OCI-LY3 (cell line): ENCODE results near the gene PXDC1.
"Not testable (repeated sequence)": the region's sequence is repeated elsewhere in the genome, so short reads cannot be mapped to it uniquely, and the experiment has no call there.

ENCODE experiments used
- H2AFZ ChIP-seq: fragments of 200-600, 300-600 bp; shearing (Covaris generic); 2 replicates; pipeline ENCODE4 v1.6.0; 2014; ENCODE audit warnings: antibody characterized with exemption, low read depth, low read length
- H3K27ac ChIP-seq: fragments of 200-600, 300-600 bp; sonication (generic); 2 replicates; pipeline ENCODE4 v1.5.1; 2014; ENCODE audit warnings: mild to moderate bottlenecking, low read length, moderate library complexity, mixed read lengths
- H3K27me3 ChIP-seq: fragments of 200-600, 300-600 bp; sonication (generic); 2 replicates; pipeline ENCODE4 v1.6.1; 2014; ENCODE audit warnings: low read depth, low read length, mixed read lengths
- H3K36me3 ChIP-seq: fragments of 200-600, 300-600 bp; sonication (generic); replicated peaks from 2 replicates; pipeline ENCODE3; 2014; ENCODE audit warnings: low read depth, low read length, mixed read lengths
- H3K4me1 ChIP-seq: fragments of 300-600, 200-600 bp; sonication (generic); 2 replicates; pipeline ENCODE4 v1.6.1; 2014; ENCODE audit warnings: low read length, mixed read lengths
- H3K4me2 ChIP-seq: fragments of 200-600, 300-600 bp; sonication (generic); 2 replicates; pipeline ENCODE4 v1.6.1; 2014; ENCODE audit warnings: low read length, mixed read lengths
- H3K4me3 ChIP-seq: fragments of 300-600, 200-600 bp; sonication (generic); 2 replicates; pipeline ENCODE4 v1.5.1; 2014; ENCODE audit warnings: antibody characterized with exemption, mild to moderate bottlenecking, low read length, moderate library complexity
- H3K79me2 ChIP-seq: fragments of 300-600, 200-600 bp; shearing (Covaris generic); 2 replicates; pipeline ENCODE4 v1.6.1; 2014; ENCODE audit warnings: mild to moderate bottlenecking, low read length, mixed read lengths
- H3K9ac ChIP-seq: fragments of 300-600, 200-600 bp; shearing (Covaris generic); 2 replicates; pipeline ENCODE4 v1.6.0; 2014; ENCODE audit warnings: mild to moderate bottlenecking, low read length, moderate library complexity
- H3K9me3 ChIP-seq: fragments of 200-600, 300-600 bp; shearing (Covaris generic); 2 replicates; pipeline ENCODE4 v1.6.1; 2014; ENCODE audit warnings: low read length, mixed read lengths; ENCODE audit not compliant: insufficient read depth
- H4K20me1 ChIP-seq: fragments of 200-600, 300-600 bp; sonication (generic); 2 replicates; pipeline ENCODE4 v1.6.1; 2016; ENCODE audit warnings: low read length, mixed read lengths; ENCODE audit not compliant: insufficient read depth
- CTCF ChIP-seq: fragments of 200-600, 300-600 bp; sonication (generic); IDR thresholded peaks from 2 replicates; pipeline ENCODE4 v1.5.1; 2014; ENCODE audit warnings: antibody characterized with exemption, low read length, low read depth
- EZH2phosphoT487 ChIP-seq: fragments of 200-600 bp; shearing (Covaris generic); IDR thresholded peaks from 2 replicates; pipeline ENCODE4 v1.6.1; 2018; ENCODE audit warnings: antibody characterized with exemption, mixed run types, low read depth

Gene PXDC1

GRCh38 chr6:3762359-3762758 lies 10.8 kb upstream of the PXDC1 start:
- H2AFZ ChIP-seq: no peak overlapping the region
- no peak overlapping the region for H3K4me3 ChIP-seq
- no peaks in the 10 kb centered on the region for H4K20me1 ChIP-seq
- H3K9ac ChIP-seq: no peak overlapping the region
- no peaks in the 10 kb centered on the region for H3K9me3 ChIP-seq
- no peaks in the 10 kb centered on the region for H3K36me3 ChIP-seq
- H3K79me2 ChIP-seq: no peaks in the 10 kb centered on the region
- H3K4me2 ChIP-seq: no peak overlapping the region
- peaks cover 6% of the 10 kb centered on the region; the same call in 1 of the 2 replicates for H3K4me1 ChIP-seq
- H3K27ac ChIP-seq: no peak overlapping the region
- H3K27me3 ChIP-seq: no peaks in the 10 kb centered on the region
- TF ChIP-seq EZH2phosphoT487 (no peak), CTCF (no peak)

GRCh38 chr6:3761989-3762270 lies 10.4 kb upstream of the PXDC1 start:
- Histone ChIP-seq H3K4me3 (no peak overlapping the region), H2AFZ (no peak overlapping the region), H3K27ac (no peak overlapping the region), H4K20me1 (no peaks in the 10 kb centered on the region), H3K9ac (no peak overlapping the region), H3K4me2 (no peak overlapping the region), H3K36me3 (no peaks in the 10 kb centered on the region), H3K4me1 (peaks cover 5% of the 10 kb centered on the region; the same call in 1 of the 2 replicates), H3K79me2 (no peaks in the 10 kb centered on the region), H3K9me3 (no peaks in the 10 kb centered on the region), H3K27me3 (no peaks in the 10 kb centered on the region)
- no peak for TF ChIP-seq CTCF
- TF ChIP-seq EZH2phosphoT487: no peak

- Histone ChIP-seq H4K20me1 (no peaks in the 10 kb centered on the region), H3K9me3 (no peaks in the 10 kb centered on the region), H3K36me3 (no peaks in the 10 kb centered on the region), H3K79me2 (no peaks in the 10 kb centered on the region), H3K4me3 (no peak overlapping the region), H3K27me3 (no peaks in the 10 kb centered on the region), H2AFZ (no peak overlapping the region), H3K27ac (no peak overlapping the region), H3K4me2 (no peak overlapping the region), H3K9ac (no peak overlapping the region), H3K4me1 (no peaks in the 10 kb centered on the region)
- TF ChIP-seq CTCF: no peak
- TF ChIP-seq EZH2phosphoT487: no peak
These were observed 8.2 kb upstream of the PXDC1 start for GRCh38 chr6:3759646-3760232.

- Histone ChIP-seq H3K9ac (no peak overlapping the region), H3K4me3 (no peak overlapping the region), H3K4me1 (no peaks in the 10 kb centered on the region), H3K79me2 (no peaks in the 10 kb centered on the region), H2AFZ (no peak overlapping the region), H3K27ac (no peak overlapping the region), H4K20me1 (no peaks in the 10 kb centered on the region), H3K27me3 (no peaks in the 10 kb centered on the region), H3K36me3 (no peaks in the 10 kb centered on the region), H3K9me3 (no peaks in the 10 kb centered on the region), H3K4me2 (no peak overlapping the region)
- TF ChIP-seq CTCF: no peak
- no peak for TF ChIP-seq EZH2phosphoT487
These were observed 7.3 kb upstream of the PXDC1 start for GRCh38 chr6:3758842-3759144.

- not testable (repeated sequence) for H3K79me2 ChIP-seq, H3K27ac ChIP-seq, H3K9ac ChIP-seq, H3K4me2 ChIP-seq, H3K9me3 ChIP-seq, H3K27me3 ChIP-seq, H3K4me3 ChIP-seq, H4K20me1 ChIP-seq, H3K36me3 ChIP-seq, H2AFZ ChIP-seq, H3K4me1 ChIP-seq
These were observed 6.7 kb upstream of the PXDC1 start for GRCh38 chr6:3757998-3758841.
